K562 (cell line): ENCODE data around the gene ALDH1A2. TPM values are rescaled to one million over a fixed set of nuclear protein-coding genes. Genes with fewer than 3 reads are reported as not detected.
A peak's percentile ranks its signal among the peaks of the same experiment; 100 is the strongest.
"Not testable (repeated sequence)": the region's sequence is repeated elsewhere in the genome, so short reads cannot be mapped to it uniquely, and the experiment has no call there.

Experiments
- ATAC-seq: fragments of 200-7000 bp; cut with Tn5 transposase; 3 replicates; pipeline ENCODE4 v1.9.1; 2020; ENCODE audit warnings: moderate library complexity
- BruUV-seq: library from RNA; stranded (reverse); fragments of 400-500 nt; replicated peaks from 2 replicates; lab custom pipeline; 2021; lab: Mats Ljungman, UMichigan
- CTCF ChIA-PET: fragments of 300-600 bp; formaldehyde crosslinking; extraction: SDS; loops from one replicate; lab custom pipeline; 2021; ENCODE audit warnings: low intra/inter-chr PET ratio; lab: Yijun Ruan, JAX
- POLR2A ChIA-PET: fragments of 300-600, 350-650 bp; sonication (Branson Sonifier 250); formaldehyde crosslinking; extraction: SDS; loops from one replicate; lab custom pipeline; 2021; ENCODE audit warnings: antibody characterized with exemption, inconsistent platforms; lab: Yijun Ruan, JAX
- DNase-seq, 4 experiments: peaks; one replicate each; pipeline versions ENCODE4 v3.0.0 to v3.0.0-alpha.2; 2011 to 2018; ENCODE audit warnings: low spot score in 3 of 4, mixed read lengths in 3 of 4; ENCODE audit errors: extremely low read depth in 1 of 4
- FAIRE-seq: peaks from 2 replicates; lab custom pipeline; 2011; peaks lifted over from hg19 to GRCh38; lab: Jason Lieb, UNC
- H2AFZ ChIP-seq: 2 replicates; pipeline ENCODE4 v1.6.0; 2011; ENCODE audit warnings: low read depth, low read length, control low read depth, inconsistent platforms
- H3K27ac ChIP-seq: fragments of 200-600 bp; 3 replicates; pipeline ENCODE4 v1.8.0; 2011; ENCODE audit warnings: low read depth, mild to moderate bottlenecking, control low read depth, inconsistent platforms, low read length, moderate library complexity, mixed read lengths; ENCODE audit errors: extremely low read depth
- H3K27me3 ChIP-seq, 2 experiments: fragments of 300-600 bp in 1 of 2; 2 replicates in 1 of 2; 3 replicates in 1 of 2; pipeline versions ENCODE4 v1.6.0 to v1.8.0; 2011; ENCODE audit warnings: inconsistent platforms in 2 of 2, low read length in 2 of 2, mild to moderate bottlenecking in 1 of 2, mixed read lengths in 1 of 2, moderate library complexity in 1 of 2; ENCODE audit not compliant: control insufficient read depth in 2 of 2, insufficient read depth in 2 of 2
- H3K36me3 ChIP-seq: fragments of 300-600 bp; 3 replicates; pipeline ENCODE4 v1.8.0; 2011; ENCODE audit warnings: mild to moderate bottlenecking, low read length, inconsistent platforms; ENCODE audit not compliant: control insufficient read depth, insufficient read depth
- H3K4me1 ChIP-seq, 2 experiments: fragments of 200-600 bp in 1 of 2; replicated peaks in 1 of 2; 2 replicates in 1 of 2; 3 replicates in 1 of 2; pipeline versions ENCODE4 v1.5.1 to v1.8.0; 2011; ENCODE audit warnings: inconsistent platforms in 2 of 2, low read length in 2 of 2, mild to moderate bottlenecking in 1 of 2, mixed read lengths in 1 of 2, moderate library complexity in 1 of 2; ENCODE audit not compliant: control insufficient read depth in 2 of 2, insufficient read depth in 2 of 2
- H3K4me2 ChIP-seq: 2 replicates; pipeline ENCODE4 v1.6.1; 2011; ENCODE audit warnings: low read length, control low read depth, inconsistent platforms, mixed read lengths; ENCODE audit not compliant: insufficient read depth
- H3K4me3 ChIP-seq: fragments of 200-600 bp; sonication (generic), shearing (Covaris generic); 2 replicates; pipeline ENCODE4 v1.5.1; 2016; ENCODE audit warnings: control low read depth, inconsistent platforms
- H3K79me2 ChIP-seq: fragments of 200-600 bp; 3 replicates; pipeline ENCODE4 v1.8.0; 2011; ENCODE audit warnings: low read length, inconsistent platforms; ENCODE audit not compliant: control insufficient read depth, insufficient read depth
- H3K9ac ChIP-seq, 2 experiments: 2 replicates each; pipeline versions ENCODE4 v1.6.0 to v1.6.1; 2011; ENCODE audit warnings: low read depth in 2 of 2, low read length in 2 of 2, control low read depth in 1 of 2, inconsistent platforms in 1 of 2, mild to moderate bottlenecking in 1 of 2, mixed read lengths in 1 of 2; ENCODE audit not compliant: insufficient read depth in 1 of 2
- H3K9me1 ChIP-seq: one replicate; pipeline ENCODE4 v1.6.0; 2011; ENCODE audit warnings: inconsistent platforms, mild to moderate bottlenecking, low read length, moderate library complexity; ENCODE audit not compliant: control insufficient read depth, insufficient read depth
- H3K9me3 ChIP-seq: replicated peaks from 2 replicates; pipeline ENCODE4 v1.5.1; 2011; ENCODE audit warnings: low read depth, low read length, inconsistent platforms; ENCODE audit not compliant: control insufficient read depth, insufficient read depth
- H4K20me1 ChIP-seq: replicated peaks from 2 replicates; pipeline ENCODE4 v1.6.1; 2011; ENCODE audit warnings: low read length, inconsistent platforms, mixed read lengths; ENCODE audit not compliant: control insufficient read depth, insufficient read depth
- CXXC5 ChIP-seq: fragments of 250-450 bp; sonication (Bioruptor Pico); IDR thresholded peaks from 2 replicates; pipeline ENCODE4 v1.8.0; 2022; ENCODE audit warnings: inconsistent platforms, mild to moderate bottlenecking, moderate library complexity
- GTF2A2 ChIP-seq: IDR thresholded peaks from 2 replicates; pipeline ENCODE4 v1.6.1; 2016; ENCODE audit warnings: mild to moderate bottlenecking, missing genetic modification characterization, missing compliant biosample characterization
- HSF4 ChIP-seq: fragments of 250-450 bp; sonication (Bioruptor Pico); IDR thresholded peaks from 2 replicates; pipeline ENCODE4 v2.1.2; 2022; ENCODE audit warnings: mild to moderate bottlenecking, moderate library complexity, borderline replicate concordance
- NR2C1 ChIP-seq, 2 experiments: fragments of 450-650 bp; IDR thresholded peaks; 2 replicates each; pipeline ENCODE4 v1.6.1; 2017; ENCODE audit warnings: mild to moderate bottlenecking in 2 of 2, antibody characterized with exemption in 1 of 2, inconsistent platforms in 1 of 2, missing compliant biosample characterization in 1 of 2, missing genetic modification characterization in 1 of 2
- NR4A1 ChIP-seq, 2 experiments: fragments of 250-450 bp in 1 of 2; fragments of 450-650 bp in 1 of 2; sonication (Bioruptor Pico) in 1 of 2; IDR thresholded peaks; 2 replicates each; pipeline versions ENCODE4 v1.4.0 to v1.6.1; 2016 to 2020; ENCODE audit warnings: mild to moderate bottlenecking in 2 of 2, missing compliant biosample characterization in 1 of 2, missing genetic modification characterization in 1 of 2, moderate library complexity in 1 of 2
- PTRF ChIP-seq: fragments of 450-650 bp; IDR thresholded peaks from 2 replicates; pipeline ENCODE4 v1.6.1; 2016; ENCODE audit warnings: mild to moderate bottlenecking, missing genetic modification characterization, missing compliant biosample characterization
- PTTG1 ChIP-seq: fragments of 450-650 bp; IDR thresholded peaks from 2 replicates; pipeline ENCODE4 v1.6.1; 2016; ENCODE audit warnings: low read depth, mild to moderate bottlenecking, missing genetic modification characterization, missing compliant biosample characterization
- SMAD4 ChIP-seq: fragments of 250-450 bp; sonication (Bioruptor Pico); conservative IDR thresholded peaks from 2 replicates; pipeline ENCODE4 v1.8.0; 2021; ENCODE audit warnings: inconsistent platforms, mild to moderate bottlenecking, moderate library complexity
- ZNF583 ChIP-seq: fragments of 250-450 bp; sonication (Bioruptor Pico); IDR thresholded peaks from 2 replicates; pipeline ENCODE4 v1.4.0; 2020
- ZNF668 ChIP-seq: fragments of 250-450 bp; sonication (Bioruptor Pico); IDR thresholded peaks from 2 replicates; pipeline ENCODE4 v1.8.0; 2022; ENCODE audit warnings: mild to moderate bottlenecking, inconsistent platforms
- WGBS: fragments of 100-300 bp; shearing (Covaris generic); methylation state at CpG from one replicate; pipeline ENCODE4 v1.1.6; 2016; ENCODE audit warnings: low coverage, mixed read lengths; ENCODE audit not compliant: insufficient coverage; ENCODE audit errors: missing lambda C conversion rate; 5-methylcytosine and 5-hydroxymethylcytosine counted together
- in situ Hi-C: fragments of 300-500 bp; cut with MboI; formaldehyde crosslinking; loops from 4 replicates; pipeline ENCODE4 v1.15.0; 2018; ENCODE audit warnings: inconsistent platforms, mixed read lengths
- intact Hi-C: fragments of 100-400 bp; cut with micrococcal nuclease; formaldehyde crosslinking; loops from 2 replicates; pipeline ENCODE4 v1.14.2; 2022
- polyA plus RNA-seq, 8 experiments: library from polyadenylated mRNA; depleted of rRNA in 4 of 8; stranded (reverse) in 5 of 8; unstranded in 3 of 8; fragments of >200 nt; fragmentation: Nextera tagmentation in 2 of 8; fragmentation: Illumina TruSeq in 1 of 8; extraction: Ambion mirVana in 2 of 8; extraction: Trizol in 1 of 8; gene quantifications; 2 replicates each; pipeline versions ENCODE4 v1.2.1 to v1.2.3, GENCODE V29; 2011 to 2014; ENCODE audit warnings: inconsistent platforms in 1 of 8, missing spikeins in 1 of 8
- total RNA-seq, 7 experiments: library from RNA; depleted of rRNA in 6 of 7; stranded (reverse); fragments of >200 nt in 6 of 7; fragmentation: Illumina TruSeq in 2 of 7; extraction: Trizol in 2 of 7; gene quantifications; 2 replicates each; pipeline versions ENCODE4 v1.2.1 to v1.2.3, GENCODE V29; 2011 to 2021; ENCODE audit warnings: low replicate concordance in 1 of 7
- TF ChIP-seq, protein P1 (sequence below): fragments of 250-450 bp; sonication (Bioruptor Pico); IDR thresholded peaks from 2 replicates; pipeline ENCODE4 v1.8.0; 2021; ENCODE audit warnings: moderate library complexity, mild to moderate bottlenecking, inconsistent platforms
- TF ChIP-seq, protein P2 (sequence below): fragments of 450-650 bp; conservative IDR thresholded peaks from 2 replicates; pipeline ENCODE4 v1.6.1; 2016; ENCODE audit warnings: missing genetic modification characterization, low read depth, mild to moderate bottlenecking, missing compliant biosample characterization, moderate library complexity
- TF ChIP-seq, protein P3 (sequence below), 2 experiments: fragments of 250-450 bp in 1 of 2; fragments of 450-650 bp in 1 of 2; sonication (Bioruptor Pico) in 1 of 2; IDR thresholded peaks; 2 replicates each; pipeline versions ENCODE4 v1.6.1 to v1.8.0; 2016 to 2021; ENCODE audit warnings: mild to moderate bottlenecking in 2 of 2, moderate library complexity in 2 of 2, missing compliant biosample characterization in 1 of 2, missing genetic modification characterization in 1 of 2
- TF ChIP-seq, protein P4 (sequence below): fragments of 450-650 bp; IDR thresholded peaks from 2 replicates; pipeline ENCODE4 v1.6.1; 2016; ENCODE audit warnings: missing biosample characterization, missing genetic modification characterization

The ALDH1A2 gene
- total and polyA plus RNA-seq, 9 of the 15 experiments (the other 6 are each of a cell fraction or from before 2014, with no cell fraction given), result 115 to 393 (median 333) TPM

- intact Hi-C loops; H3K4me2 ChIP-seq; FAIRE-seq; CTCF ChIA-PET; H3K9me1 ChIP-seq; H3K9ac ChIP-seq; H3K79me2 ChIP-seq; H3K4me3 ChIP-seq; BruUV-seq; in situ Hi-C loops; DNase-seq; H4K20me1 ChIP-seq; H3K9me3 ChIP-seq; H3K36me3 ChIP-seq; H3K27me3 ChIP-seq; ATAC-seq; TF ChIP-seq NR4A1 (CRISPR knock-in tag; IDR thresholded peaks at IDR 0.05); NR2C1 (IDR thresholded peaks at IDR 0.05): not testable (repeated sequence)
- Histone ChIP-seq H2AFZ (peak overlapping the region; percentile 94), H3K4me1 (peaks cover 0 to 42% of the 10 kb centered on the region in 2 experiments; a peak in 4 of 5 replicates), H3K27ac (peak overlapping the region; percentile 62; the same call in 1 of the 3 replicates)
- POLR2A ChIA-PET, result interaction anchor here (0.9 to 1.7 kb wide), 2 partner anchors 11 to 16 kb away, joined by 4 to 6 read pairs; partner anchors contain the start of gene ALDH1A2
- 82% methylated on average over 5 of the region's 5 CpGs for WGBS
- TF ChIP-seq, protein P1, sequence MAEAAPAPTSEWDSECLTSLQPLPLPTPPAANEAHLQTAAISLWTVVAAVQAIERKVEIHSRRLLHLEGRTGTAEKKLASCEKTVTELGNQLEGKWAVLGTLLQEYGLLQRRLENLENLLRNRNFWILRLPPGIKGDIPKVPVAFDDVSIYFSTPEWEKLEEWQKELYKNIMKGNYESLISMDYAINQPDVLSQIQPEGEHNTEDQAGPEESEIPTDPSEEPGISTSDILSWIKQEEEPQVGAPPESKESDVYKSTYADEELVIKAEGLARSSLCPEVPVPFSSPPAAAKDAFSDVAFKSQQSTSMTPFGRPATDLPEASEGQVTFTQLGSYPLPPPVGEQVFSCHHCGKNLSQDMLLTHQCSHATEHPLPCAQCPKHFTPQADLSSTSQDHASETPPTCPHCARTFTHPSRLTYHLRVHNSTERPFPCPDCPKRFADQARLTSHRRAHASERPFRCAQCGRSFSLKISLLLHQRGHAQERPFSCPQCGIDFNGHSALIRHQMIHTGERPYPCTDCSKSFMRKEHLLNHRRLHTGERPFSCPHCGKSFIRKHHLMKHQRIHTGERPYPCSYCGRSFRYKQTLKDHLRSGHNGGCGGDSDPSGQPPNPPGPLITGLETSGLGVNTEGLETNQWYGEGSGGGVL (CRISPR knock-in tag), result 0 out of 2 replicates have a peak, but pooled peaks have one; percentile 34
- TF ChIP-seq CXXC5 (CRISPR knock-in tag) (0 out of 2 replicates have a peak, but pooled peaks have one; percentile 50), NR4A1 (tag; IDR thresholded peaks at IDR 0.05) (peak; percentile 82), HSF4 (CRISPR knock-in tag) (peak; percentile 81; the same call in 1 of the 2 replicates), ZNF583 (CRISPR knock-in tag) (0 out of 2 replicates have a peak, but pooled peaks have one; percentile 58), GTF2A2 (tag) (peak; percentile 58; the same call in 1 of the 2 replicates), PTRF (tag) (peak; percentile 85), PTTG1 (0 out of 2 replicates have a peak, but pooled peaks have one; percentile 65), SMAD4 (CRISPR knock-in tag) (peak; percentile 77; the same call in 1 of the 2 replicates), ZNF668 (peak; percentile 41; the same call in 1 of the 2 replicates), NR2C1 (tag; IDR thresholded peaks at IDR 0.05) (peak; percentile 45; the same call in 1 of the 2 replicates)
- TF ChIP-seq, protein P2, sequence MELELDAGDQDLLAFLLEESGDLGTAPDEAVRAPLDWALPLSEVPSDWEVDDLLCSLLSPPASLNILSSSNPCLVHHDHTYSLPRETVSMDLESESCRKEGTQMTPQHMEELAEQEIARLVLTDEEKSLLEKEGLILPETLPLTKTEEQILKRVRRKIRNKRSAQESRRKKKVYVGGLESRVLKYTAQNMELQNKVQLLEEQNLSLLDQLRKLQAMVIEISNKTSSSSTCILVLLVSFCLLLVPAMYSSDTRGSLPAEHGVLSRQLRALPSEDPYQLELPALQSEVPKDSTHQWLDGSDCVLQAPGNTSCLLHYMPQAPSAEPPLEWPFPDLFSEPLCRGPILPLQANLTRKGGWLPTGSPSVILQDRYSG (tag), result 0 out of 2 replicates have a peak, but pooled peaks have one; percentile 40
- TF ChIP-seq, protein P3, sequence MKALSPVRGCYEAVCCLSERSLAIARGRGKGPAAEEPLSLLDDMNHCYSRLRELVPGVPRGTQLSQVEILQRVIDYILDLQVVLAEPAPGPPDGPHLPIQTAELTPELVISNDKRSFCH (CRISPR knock-in tag; IDR thresholded peaks at IDR 0.05), result not testable (repeated sequence)
- TF ChIP-seq, protein P3 (tag; IDR thresholded peaks at IDR 0.05), result peak; percentile 59; the same call in 1 of the 2 replicates
- TF ChIP-seq, protein P4, sequence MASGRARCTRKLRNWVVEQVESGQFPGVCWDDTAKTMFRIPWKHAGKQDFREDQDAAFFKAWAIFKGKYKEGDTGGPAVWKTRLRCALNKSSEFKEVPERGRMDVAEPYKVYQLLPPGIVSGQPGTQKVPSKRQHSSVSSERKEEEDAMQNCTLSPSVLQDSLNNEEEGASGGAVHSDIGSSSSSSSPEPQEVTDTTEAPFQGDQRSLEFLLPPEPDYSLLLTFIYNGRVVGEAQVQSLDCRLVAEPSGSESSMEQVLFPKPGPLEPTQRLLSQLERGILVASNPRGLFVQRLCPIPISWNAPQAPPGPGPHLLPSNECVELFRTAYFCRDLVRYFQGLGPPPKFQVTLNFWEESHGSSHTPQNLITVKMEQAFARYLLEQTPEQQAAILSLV (tag), result peak; percentile 59; the same call in 1 of the 2 replicates
Observed at GRCh38 chr15:58080959-58081358, 15.4 kb upstream of the ALDH1A2 start.
